ENCODE measurements around the gene PRKCH. TPM values are rescaled to one million over a fixed set of nuclear protein-coding genes. Genes with fewer than 3 reads are reported as not detected.

Gene PRKCH
- polyA plus RNA-seq, 1 donor from 2014 or later = 2.0 TPM

DNA sequence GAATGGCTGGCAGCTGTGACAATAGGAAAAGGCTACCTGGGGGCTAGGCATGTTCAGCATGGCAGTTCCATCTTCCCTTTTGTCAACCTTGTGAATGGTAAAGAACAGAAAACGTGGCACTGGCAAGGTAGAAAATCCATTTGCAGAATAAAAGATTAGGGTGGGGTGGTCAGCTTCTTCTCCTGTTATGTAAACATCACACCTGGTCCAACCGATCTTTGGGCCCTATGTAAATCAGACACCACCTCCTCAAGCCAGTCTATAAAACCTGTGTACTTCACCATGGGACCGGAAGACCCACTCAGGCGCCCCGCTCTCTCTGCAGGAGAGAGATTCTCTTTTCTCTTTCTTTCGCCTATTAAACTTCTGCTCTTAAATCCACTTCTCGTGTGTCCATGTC lies 20.6 kb upstream of the PRKCH start:
- TF ChIP-seq TAF1 (IDR thresholded peaks at IDR 0.05; ENCODE audit: low read depth) = no peak
- no peak for TF ChIP-seq SMC3 (conservative IDR thresholded peaks at IDR 0.05; ENCODE audit: poor library complexity)
- TF ChIP-seq RAD21 (conservative IDR thresholded peaks at IDR 0.05) = no peak
- TF ChIP-seq EP300 (conservative IDR thresholded peaks at IDR 0.05; ENCODE audit: poor library complexity, severe bottlenecking) = no peak
- no peak for TF ChIP-seq EZH2 (IDR thresholded peaks at IDR 0.05; ENCODE audit: borderline replicate concordance, insufficient read depth, low read length, poor library complexity, severe bottlenecking)
- TF ChIP-seq POLR2AphosphoS5 (IDR thresholded peaks at IDR 0.05) = no peak
- TF ChIP-seq, protein P1, sequence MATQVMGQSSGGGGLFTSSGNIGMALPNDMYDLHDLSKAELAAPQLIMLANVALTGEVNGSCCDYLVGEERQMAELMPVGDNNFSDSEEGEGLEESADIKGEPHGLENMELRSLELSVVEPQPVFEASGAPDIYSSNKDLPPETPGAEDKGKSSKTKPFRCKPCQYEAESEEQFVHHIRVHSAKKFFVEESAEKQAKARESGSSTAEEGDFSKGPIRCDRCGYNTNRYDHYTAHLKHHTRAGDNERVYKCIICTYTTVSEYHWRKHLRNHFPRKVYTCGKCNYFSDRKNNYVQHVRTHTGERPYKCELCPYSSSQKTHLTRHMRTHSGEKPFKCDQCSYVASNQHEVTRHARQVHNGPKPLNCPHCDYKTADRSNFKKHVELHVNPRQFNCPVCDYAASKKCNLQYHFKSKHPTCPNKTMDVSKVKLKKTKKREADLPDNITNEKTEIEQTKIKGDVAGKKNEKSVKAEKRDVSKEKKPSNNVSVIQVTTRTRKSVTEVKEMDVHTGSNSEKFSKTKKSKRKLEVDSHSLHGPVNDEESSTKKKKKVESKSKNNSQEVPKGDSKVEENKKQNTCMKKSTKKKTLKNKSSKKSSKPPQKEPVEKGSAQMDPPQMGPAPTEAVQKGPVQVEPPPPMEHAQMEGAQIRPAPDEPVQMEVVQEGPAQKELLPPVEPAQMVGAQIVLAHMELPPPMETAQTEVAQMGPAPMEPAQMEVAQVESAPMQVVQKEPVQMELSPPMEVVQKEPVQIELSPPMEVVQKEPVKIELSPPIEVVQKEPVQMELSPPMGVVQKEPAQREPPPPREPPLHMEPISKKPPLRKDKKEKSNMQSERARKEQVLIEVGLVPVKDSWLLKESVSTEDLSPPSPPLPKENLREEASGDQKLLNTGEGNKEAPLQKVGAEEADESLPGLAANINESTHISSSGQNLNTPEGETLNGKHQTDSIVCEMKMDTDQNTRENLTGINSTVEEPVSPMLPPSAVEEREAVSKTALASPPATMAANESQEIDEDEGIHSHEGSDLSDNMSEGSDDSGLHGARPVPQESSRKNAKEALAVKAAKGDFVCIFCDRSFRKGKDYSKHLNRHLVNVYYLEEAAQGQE (IDR thresholded peaks at IDR 0.05; ENCODE audit: borderline replicate concordance) = no peak
- TF ChIP-seq MXI1 (conservative IDR thresholded peaks at IDR 0.05; ENCODE audit: poor library complexity, severe bottlenecking) = no peak
- TF ChIP-seq, protein P2, sequence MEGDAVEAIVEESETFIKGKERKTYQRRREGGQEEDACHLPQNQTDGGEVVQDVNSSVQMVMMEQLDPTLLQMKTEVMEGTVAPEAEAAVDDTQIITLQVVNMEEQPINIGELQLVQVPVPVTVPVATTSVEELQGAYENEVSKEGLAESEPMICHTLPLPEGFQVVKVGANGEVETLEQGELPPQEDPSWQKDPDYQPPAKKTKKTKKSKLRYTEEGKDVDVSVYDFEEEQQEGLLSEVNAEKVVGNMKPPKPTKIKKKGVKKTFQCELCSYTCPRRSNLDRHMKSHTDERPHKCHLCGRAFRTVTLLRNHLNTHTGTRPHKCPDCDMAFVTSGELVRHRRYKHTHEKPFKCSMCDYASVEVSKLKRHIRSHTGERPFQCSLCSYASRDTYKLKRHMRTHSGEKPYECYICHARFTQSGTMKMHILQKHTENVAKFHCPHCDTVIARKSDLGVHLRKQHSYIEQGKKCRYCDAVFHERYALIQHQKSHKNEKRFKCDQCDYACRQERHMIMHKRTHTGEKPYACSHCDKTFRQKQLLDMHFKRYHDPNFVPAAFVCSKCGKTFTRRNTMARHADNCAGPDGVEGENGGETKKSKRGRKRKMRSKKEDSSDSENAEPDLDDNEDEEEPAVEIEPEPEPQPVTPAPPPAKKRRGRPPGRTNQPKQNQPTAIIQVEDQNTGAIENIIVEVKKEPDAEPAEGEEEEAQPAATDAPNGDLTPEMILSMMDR (IDR thresholded peaks at IDR 0.05; ENCODE audit: poor library complexity, severe bottlenecking) = no peak
- Histone ChIP-seq H3K4me2 (ENCODE audit: low read length) (no peak overlapping the region), H3K79me2 (replicated peaks; ENCODE audit: insufficient read depth, low read length) (no peaks in the 10 kb centered on the region), H2AFZ (ENCODE audit: low read depth, low read length) (no peak overlapping the region), H3F3A (ENCODE audit: insufficient read depth, low read length, poor library complexity, severe bottlenecking) (no peaks in the 10 kb centered on the region), H4K20me1 (ENCODE audit: insufficient read depth) (no peaks in the 10 kb centered on the region), H3K36me3 (ENCODE audit: insufficient read depth, low read length) (no peaks in the 10 kb centered on the region), H3K27ac (ENCODE audit: low read length) (no peak overlapping the region), H3K9ac (ENCODE audit: low read length) (no peak overlapping the region), H3K9me3 (ENCODE audit: low read length) (no peaks in the 10 kb centered on the region), H3K4me3 (ENCODE audit: low read length) (no peak overlapping the region), H3K9me2 (ENCODE audit: insufficient read depth, low read length) (no peaks in the 10 kb centered on the region), H3K27me3 (ENCODE audit: insufficient read depth, low read depth, low read length) (no peaks in the 10 kb centered on the region)

DNA sequence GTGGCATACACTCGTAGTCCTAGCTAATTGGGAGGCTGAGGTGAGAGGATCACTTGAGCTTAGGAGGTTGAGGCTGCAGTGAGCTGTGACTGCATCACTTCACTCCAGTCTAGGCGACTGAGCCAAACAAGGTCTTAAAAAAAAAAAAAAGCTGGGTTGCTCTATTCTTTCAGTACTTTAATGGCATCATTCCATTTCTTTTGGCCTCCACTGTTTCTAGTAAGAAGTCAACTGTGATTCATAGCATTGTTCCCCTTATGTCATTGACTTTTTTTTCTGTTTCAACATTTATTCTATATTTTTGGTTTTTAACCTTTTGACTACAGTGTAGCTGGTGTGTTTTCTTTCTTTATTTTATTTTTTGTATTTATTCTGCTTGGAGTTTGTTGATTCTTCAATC lies 16.7 kb upstream of the PRKCH start:
- Histone ChIP-seq H4K20me1 (ENCODE audit: insufficient read depth) (no peaks in the 10 kb centered on the region), H3K4me3 (ENCODE audit: low read length) (no peak overlapping the region), H3K36me3 (ENCODE audit: insufficient read depth, low read length) (no peaks in the 10 kb centered on the region), H3K4me2 (ENCODE audit: low read length) (no peak overlapping the region), H3K9ac (ENCODE audit: low read length) (no peak overlapping the region), H2AFZ (ENCODE audit: low read depth, low read length) (no peak overlapping the region), H3K9me3 (ENCODE audit: low read length) (no peaks in the 10 kb centered on the region), H3K9me2 (ENCODE audit: insufficient read depth, low read length) (no peaks in the 10 kb centered on the region), H3K79me2 (replicated peaks; ENCODE audit: insufficient read depth, low read length) (no peaks in the 10 kb centered on the region), H3K27ac (ENCODE audit: low read length) (no peak overlapping the region), H3F3A (ENCODE audit: insufficient read depth, low read length, poor library complexity, severe bottlenecking) (no peaks in the 10 kb centered on the region), H3K27me3 (ENCODE audit: insufficient read depth, low read depth, low read length) (no peaks in the 10 kb centered on the region)
- TF ChIP-seq RAD21 (conservative IDR thresholded peaks at IDR 0.05) (no peak), TAF1 (IDR thresholded peaks at IDR 0.05; ENCODE audit: low read depth) (no peak), SMC3 (conservative IDR thresholded peaks at IDR 0.05; ENCODE audit: poor library complexity) (no peak), MXI1 (conservative IDR thresholded peaks at IDR 0.05; ENCODE audit: poor library complexity, severe bottlenecking) (no peak), EZH2 (IDR thresholded peaks at IDR 0.05; ENCODE audit: borderline replicate concordance, insufficient read depth, low read length, poor library complexity, severe bottlenecking) (no peak), POLR2AphosphoS5 (IDR thresholded peaks at IDR 0.05) (no peak), EP300 (conservative IDR thresholded peaks at IDR 0.05; ENCODE audit: poor library complexity, severe bottlenecking) (no peak)
- TF ChIP-seq, protein P1 (IDR thresholded peaks at IDR 0.05; ENCODE audit: borderline replicate concordance) = no peak
- TF ChIP-seq, protein P2 (IDR thresholded peaks at IDR 0.05; ENCODE audit: poor library complexity, severe bottlenecking) = no peak
